HEK293 (cell line): ENCODE measurements around the gene TPST2.

Experiments used
- CTCF ChIA-PET: fragments of 350-600 bp; formaldehyde crosslinking; extraction: SDS; loops from one replicate; lab custom pipeline; 2021; ENCODE audit warnings: antibody characterized with exemption; lab: Yijun Ruan, JAX
- POLR2A ChIA-PET: fragments of 300-600 bp; formaldehyde crosslinking; extraction: SDS; loops from one replicate; lab custom pipeline; 2020; ENCODE audit warnings: antibody characterized with exemption, inconsistent platforms; lab: Yijun Ruan, JAX
- H3K27ac ChIP-seq: fragments of 200-500 bp; sonication (Bioruptor generic); 2 replicates; pipeline ENCODE4 v1.5.1; 2014; ENCODE audit warnings: low read depth, low read length, control low read depth, inconsistent platforms; ENCODE audit errors: extremely low read depth
- H3K36me3 ChIP-seq, 2 experiments: fragments of 200-500 bp in 1 of 2; sonication (Bioruptor generic) in 1 of 2; 1 replicate in 1 of 2; 2 replicates in 1 of 2; pipeline ENCODE4 v1.5.1; 2014 to 2017; ENCODE audit warnings: inconsistent platforms in 2 of 2, low read length in 2 of 2; ENCODE audit not compliant: control insufficient read depth in 2 of 2, insufficient read depth in 1 of 2
- H3K4me1 ChIP-seq: fragments of 200-500 bp; sonication (Bioruptor generic); 2 replicates; pipeline ENCODE4 v1.5.1; 2014; ENCODE audit warnings: mild to moderate bottlenecking, low read length, inconsistent platforms; ENCODE audit not compliant: control insufficient read depth, insufficient read depth
- H3K4me3 ChIP-seq: 2 replicates; pipeline ENCODE4 v1.5.1; 2011; ENCODE audit warnings: low read depth, mild to moderate bottlenecking, control low read depth, low read length, moderate library complexity
- H3K9me3 ChIP-seq: fragments of 200-500 bp; sonication (Bioruptor generic); 2 replicates; pipeline ENCODE4 v1.5.1; 2014; ENCODE audit warnings: low read depth, low read length, inconsistent platforms; ENCODE audit not compliant: control insufficient read depth, insufficient read depth
- GFI1B ChIP-seq: fragments of 450-650 bp; formaldehyde crosslinking; IDR thresholded peaks from 2 replicates; pipeline ENCODE4 v1.5.1; 2016; ENCODE audit warnings: missing biosample characterization, missing genetic modification characterization
- GLIS2 ChIP-seq: fragments of 450-650 bp; formaldehyde crosslinking; IDR thresholded peaks from 2 replicates; pipeline ENCODE4 v1.5.1; 2016; ENCODE audit warnings: missing biosample characterization, missing genetic modification characterization
- HOXC10 ChIP-seq: sonication (generic); formaldehyde crosslinking; IDR thresholded peaks from 2 replicates; pipeline ENCODE4 v1.8.1; 2023; ENCODE audit warnings: mild to moderate bottlenecking, missing genetic modification reagents
- SP2 ChIP-seq: fragments of 450-650 bp; formaldehyde crosslinking; IDR thresholded peaks from 2 replicates; pipeline ENCODE4 v1.5.1; 2016; ENCODE audit warnings: missing biosample characterization, missing genetic modification characterization
- WT1 ChIP-seq: fragments of 450-650 bp; formaldehyde crosslinking; IDR thresholded peaks from 2 replicates; pipeline ENCODE4 v1.5.1; 2016; ENCODE audit warnings: missing biosample characterization, missing genetic modification characterization
- ZBTB7A ChIP-seq: fragments of 450-650 bp; formaldehyde crosslinking; IDR thresholded peaks from 2 replicates; pipeline ENCODE4 v1.5.1; 2016; ENCODE audit warnings: low read depth, missing biosample characterization, missing genetic modification characterization
- ZFHX2 ChIP-seq: fragments of 450-650 bp; formaldehyde crosslinking; conservative IDR thresholded peaks from 2 replicates; pipeline ENCODE4 v1.5.1; 2016; ENCODE audit warnings: missing biosample characterization, missing genetic modification characterization
- ZFP3 ChIP-seq: fragments of 450-650 bp; formaldehyde crosslinking; IDR thresholded peaks from 2 replicates; pipeline ENCODE4 v1.5.1; 2016; ENCODE audit warnings: low read depth, missing biosample characterization, missing genetic modification characterization
- ZFP37 ChIP-seq: fragments of 450-650 bp; formaldehyde crosslinking; IDR thresholded peaks from 2 replicates; pipeline ENCODE4 v1.5.1; 2016; ENCODE audit warnings: missing biosample characterization, missing genetic modification characterization
- ZNF184 ChIP-seq: fragments of 450-650 bp; IDR thresholded peaks from 2 replicates; pipeline ENCODE4 v1.5.1; 2018; ENCODE audit warnings: missing biosample characterization, mild to moderate bottlenecking, missing genetic modification characterization
- ZNF2 ChIP-seq: fragments of 450-650 bp; formaldehyde crosslinking; IDR thresholded peaks from 2 replicates; pipeline ENCODE4 v1.5.1; 2016; ENCODE audit warnings: missing biosample characterization, missing genetic modification characterization
- ZNF211 ChIP-seq: fragments of 450-650 bp; formaldehyde crosslinking; IDR thresholded peaks from 2 replicates; pipeline ENCODE4 v1.5.1; 2016; ENCODE audit warnings: low read depth, missing biosample characterization, missing genetic modification characterization
- ZNF366 ChIP-seq: fragments of 450-650 bp; formaldehyde crosslinking; conservative IDR thresholded peaks from 2 replicates; pipeline ENCODE4 v1.5.1; 2016; ENCODE audit warnings: missing biosample characterization, missing genetic modification characterization
- ZNF404 ChIP-seq: fragments of 450-650 bp; formaldehyde crosslinking; IDR thresholded peaks from 2 replicates; pipeline ENCODE4 v1.5.1; 2017; ENCODE audit warnings: missing biosample characterization, missing genetic modification characterization
- ZNF571 ChIP-seq: fragments of 450-650 bp; formaldehyde crosslinking; IDR thresholded peaks from 2 replicates; pipeline ENCODE4 v1.5.0; 2017; ENCODE audit warnings: missing biosample characterization, missing genetic modification characterization
- ZNF596 ChIP-seq: fragments of 450-650 bp; IDR thresholded peaks from 2 replicates; pipeline ENCODE4 v1.5.0; 2018; ENCODE audit warnings: missing biosample characterization, mild to moderate bottlenecking, missing genetic modification characterization, moderate library complexity
- ZNF629 ChIP-seq: fragments of 450-650 bp; formaldehyde crosslinking; IDR thresholded peaks from 2 replicates; pipeline ENCODE4 v1.5.1; 2017; ENCODE audit warnings: missing biosample characterization, missing genetic modification characterization
- ZNF777 ChIP-seq: fragments of 450-650 bp; formaldehyde crosslinking; IDR thresholded peaks from 2 replicates; pipeline ENCODE4 v1.5.1; 2017; ENCODE audit warnings: missing biosample characterization, missing genetic modification characterization, borderline replicate concordance
- ZNF785 ChIP-seq: fragments of 450-650 bp; formaldehyde crosslinking; IDR thresholded peaks from 2 replicates; pipeline ENCODE4 v1.5.1; 2016; ENCODE audit warnings: missing biosample characterization, missing genetic modification characterization
- TF ChIP-seq, protein P1 (sequence below): fragments of 450-650 bp; formaldehyde crosslinking; IDR thresholded peaks from 2 replicates; pipeline ENCODE4 v1.5.1; 2016; ENCODE audit warnings: missing biosample characterization, missing genetic modification characterization
- TF ChIP-seq, protein P2 (sequence below): fragments of 450-650 bp; formaldehyde crosslinking; IDR thresholded peaks from 2 replicates; pipeline ENCODE4 v1.5.1; 2016; ENCODE audit warnings: missing biosample characterization, missing genetic modification characterization
- TF ChIP-seq, protein P3 (sequence below): fragments of 450-650 bp; formaldehyde crosslinking; IDR thresholded peaks from 2 replicates; pipeline ENCODE4 v1.5.1; 2017; ENCODE audit warnings: missing biosample characterization, missing genetic modification characterization

The TPST2 gene

DNA sequence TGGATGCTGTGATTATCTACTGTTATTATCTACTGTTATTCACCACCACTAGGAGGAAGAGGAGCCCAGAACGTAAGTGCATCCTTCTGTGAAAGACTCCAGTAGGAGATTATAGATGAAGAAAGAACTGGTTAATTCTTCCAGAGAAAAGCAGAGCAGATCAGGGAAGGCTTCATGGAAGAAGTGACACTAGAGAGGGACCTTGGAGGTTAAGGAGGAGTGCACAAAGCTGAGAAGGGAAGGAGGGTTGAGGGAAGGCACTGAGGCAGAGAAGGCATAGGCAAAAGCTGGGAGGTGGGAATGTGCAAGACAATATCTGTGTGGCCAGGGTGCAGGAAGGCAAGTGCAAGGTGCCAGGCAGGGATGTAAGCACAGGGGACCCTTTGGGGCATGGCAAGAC is 14.4 kb upstream of the TPST2 start:
- H3K36me3 ChIP-seq, result no peaks in the 10 kb centered on the region
- TF ChIP-seq HOXC10 (CRISPR knock-in tag), result no peak
- TF ChIP-seq ZNF211, result no peak
- no peak for TF ChIP-seq GFI1B
- no peak for TF ChIP-seq ZNF184 (tag by site-specific recombination)
- TF ChIP-seq ZFHX2 (tag by site-specific recombination), result no peak
- TF ChIP-seq, protein P1, sequence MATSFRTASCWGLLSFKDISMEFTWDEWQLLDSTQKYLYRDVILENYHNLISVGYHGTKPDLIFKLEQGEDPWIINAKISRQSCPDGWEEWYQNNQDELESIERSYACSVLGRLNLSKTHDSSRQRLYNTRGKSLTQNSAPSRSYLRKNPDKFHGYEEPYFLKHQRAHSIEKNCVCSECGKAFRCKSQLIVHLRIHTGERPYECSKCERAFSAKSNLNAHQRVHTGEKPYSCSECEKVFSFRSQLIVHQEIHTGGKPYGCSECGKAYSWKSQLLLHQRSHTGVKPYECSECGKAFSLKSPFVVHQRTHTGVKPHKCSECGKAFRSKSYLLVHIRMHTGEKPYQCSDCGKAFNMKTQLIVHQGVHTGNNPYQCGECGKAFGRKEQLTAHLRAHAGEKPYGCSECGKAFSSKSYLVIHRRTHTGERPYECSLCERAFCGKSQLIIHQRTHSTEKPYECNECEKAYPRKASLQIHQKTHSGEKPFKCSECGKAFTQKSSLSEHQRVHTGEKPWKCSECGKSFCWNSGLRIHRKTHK, result no peak
- 0 out of 2 replicates have a peak, but pooled peaks have one; percentile 56 for TF ChIP-seq ZFP3 (tag by site-specific recombination)
- no peak for TF ChIP-seq SP2 (tag by site-specific recombination)
- CTCF ChIA-PET, result no interaction called here
- H3K4me3 ChIP-seq, result no peak overlapping the region
- H3K9me3 ChIP-seq, result no peaks in the 10 kb centered on the region
- no peaks in the 10 kb centered on the region for H3K4me1 ChIP-seq
- no peak overlapping the region for H3K27ac ChIP-seq
- POLR2A ChIA-PET, result interaction anchor here (0.8 kb wide), 1 partner anchor 121 kb away, joined by 3 read pairs; the partner anchor contains the start of genes HPS4 and SRRD

DNA sequence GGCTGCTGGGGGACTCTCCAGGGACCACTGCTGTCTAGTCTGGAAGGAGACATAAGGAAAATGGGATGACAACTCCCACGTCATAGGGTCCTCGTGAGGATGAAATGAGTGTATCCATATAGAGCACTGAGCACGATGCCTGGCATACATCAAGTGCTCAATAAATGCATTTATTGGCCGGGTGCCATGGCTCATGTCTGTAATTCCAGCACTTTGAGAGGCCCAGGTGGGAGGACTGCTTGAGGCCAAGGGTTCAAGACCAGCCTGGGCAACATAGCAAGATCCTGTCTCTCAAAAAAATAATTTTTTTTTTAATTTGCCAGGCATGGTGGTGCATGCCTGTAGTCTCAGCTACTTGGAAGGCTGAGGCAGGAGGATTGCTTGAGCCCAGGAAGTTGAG is 12.2 kb upstream of the TPST2 start:
- H3K27ac ChIP-seq, result no peak overlapping the region
- no peaks in the 10 kb centered on the region for H3K4me1 ChIP-seq
- no peaks in the 10 kb centered on the region for H3K36me3 ChIP-seq
- TF ChIP-seq ZNF2 (tag by site-specific recombination), result no peak
- no peak for TF ChIP-seq WT1
- TF ChIP-seq GLIS2 (tag by site-specific recombination), result no peak
- TF ChIP-seq, protein P2, sequence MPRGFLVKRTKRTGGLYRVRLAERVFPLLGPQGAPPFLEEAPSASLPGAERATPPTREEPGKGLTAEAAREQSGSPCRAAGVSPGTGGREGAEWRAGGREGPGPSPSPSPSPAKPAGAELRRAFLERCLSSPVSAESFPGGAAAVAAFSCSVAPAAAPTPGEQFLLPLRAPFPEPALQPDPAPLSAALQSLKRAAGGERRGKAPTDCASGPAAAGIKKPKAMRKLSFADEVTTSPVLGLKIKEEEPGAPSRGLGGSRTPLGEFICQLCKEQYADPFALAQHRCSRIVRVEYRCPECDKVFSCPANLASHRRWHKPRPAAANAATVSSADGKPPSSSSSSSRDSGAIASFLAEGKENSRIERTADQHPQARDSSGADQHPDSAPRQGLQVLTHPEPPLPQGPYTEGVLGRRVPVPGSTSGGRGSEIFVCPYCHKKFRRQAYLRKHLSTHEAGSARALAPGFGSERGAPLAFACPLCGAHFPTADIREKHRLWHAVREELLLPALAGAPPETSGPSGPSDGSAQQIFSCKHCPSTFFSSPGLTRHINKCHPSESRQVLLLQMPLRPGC (tag by site-specific recombination), result no peak
- no peak for TF ChIP-seq ZNF777 (tag by site-specific recombination)
- TF ChIP-seq, protein P3, sequence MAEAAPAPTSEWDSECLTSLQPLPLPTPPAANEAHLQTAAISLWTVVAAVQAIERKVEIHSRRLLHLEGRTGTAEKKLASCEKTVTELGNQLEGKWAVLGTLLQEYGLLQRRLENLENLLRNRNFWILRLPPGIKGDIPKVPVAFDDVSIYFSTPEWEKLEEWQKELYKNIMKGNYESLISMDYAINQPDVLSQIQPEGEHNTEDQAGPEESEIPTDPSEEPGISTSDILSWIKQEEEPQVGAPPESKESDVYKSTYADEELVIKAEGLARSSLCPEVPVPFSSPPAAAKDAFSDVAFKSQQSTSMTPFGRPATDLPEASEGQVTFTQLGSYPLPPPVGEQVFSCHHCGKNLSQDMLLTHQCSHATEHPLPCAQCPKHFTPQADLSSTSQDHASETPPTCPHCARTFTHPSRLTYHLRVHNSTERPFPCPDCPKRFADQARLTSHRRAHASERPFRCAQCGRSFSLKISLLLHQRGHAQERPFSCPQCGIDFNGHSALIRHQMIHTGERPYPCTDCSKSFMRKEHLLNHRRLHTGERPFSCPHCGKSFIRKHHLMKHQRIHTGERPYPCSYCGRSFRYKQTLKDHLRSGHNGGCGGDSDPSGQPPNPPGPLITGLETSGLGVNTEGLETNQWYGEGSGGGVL, result no peak
- TF ChIP-seq ZNF629 (tag by site-specific recombination), result no peak
- no peak for TF ChIP-seq ZNF571 (tag by site-specific recombination)
- no peak for TF ChIP-seq ZNF366 (tag by site-specific recombination)
- TF ChIP-seq ZNF596 (tag by site-specific recombination), result no peak
- TF ChIP-seq ZBTB7A (tag by site-specific recombination), result no peak
- no peak for TF ChIP-seq ZFP37 (tag by site-specific recombination)
- no peak for TF ChIP-seq ZNF404 (tag by site-specific recombination)
- TF ChIP-seq ZNF785 (tag by site-specific recombination), result no peak
- H3K9me3 ChIP-seq, result no peaks in the 10 kb centered on the region
- POLR2A ChIA-PET, result no interaction called here
- H3K4me3 ChIP-seq, result no peak overlapping the region
- CTCF ChIA-PET, result no interaction called here
